HCT116 (cell line): Measurements from ENCODE around the gene STC2. TPM values are rescaled to one million over a fixed set of nuclear protein-coding genes. Genes with fewer than 3 reads are reported as not detected.

Experiments
- ATAC-seq: fragments of 200-7000 bp; cut with Tn5 transposase; 2 replicates; pipeline ENCODE4 v1.9.1; 2020; ENCODE audit warnings: mild to moderate bottlenecking, moderate library complexity
- BruUV-seq: library from RNA; stranded (reverse); fragments of 400-500 nt; replicated peaks from 2 replicates; lab custom pipeline; 2021; lab: Mats Ljungman, UMichigan
- CTCF ChIA-PET: fragments of 300-600 bp; sonication (Branson Sonifier 250); formaldehyde crosslinking; loops from one replicate; lab custom pipeline; 2021; ENCODE audit warnings: antibody characterized with exemption; lab: Charles Lee
- POLR2A ChIA-PET: fragments of 300-600, 350-600 bp; sonication (Branson Sonifier 250); formaldehyde crosslinking; loops from one replicate; lab custom pipeline; 2021; ENCODE audit warnings: antibody characterized with exemption; lab: Charles Lee
- RAD21 ChIA-PET, 2 experiments: fragments of 300-600 bp; sonication (Branson Sonifier 250); formaldehyde crosslinking; loops; one replicate each; lab custom pipeline; 2023; ENCODE audit warnings: low total read pairs in 2 of 2; ENCODE audit not compliant: uncharacterized antibody in 2 of 2, unreplicated experiment in 2 of 2, low non-redundant PET in 1 of 2; lab: Charles Lee
- DNase-seq: peaks from one replicate; pipeline ENCODE4 v3.0.0-alpha.2; 2010; ENCODE audit warnings: low read depth, low spot score
- H2AFZ ChIP-seq: fragments of 200-600 bp; shearing (Covaris generic), sonication (generic); 2 replicates; pipeline ENCODE4 v1.6.1; 2017; ENCODE audit warnings: low read depth, mixed run types, mixed read lengths, antibody characterized with exemption, low read length; ENCODE audit not compliant: poor library complexity, severe bottlenecking
- H3K27ac ChIP-seq: 2 replicates; pipeline ENCODE4 v1.5.1; 2012; ENCODE audit warnings: low read depth, low read length
- H3K27me3 ChIP-seq: fragments of 200-600 bp; sonication (generic); 2 replicates; pipeline ENCODE4 v1.6.1; 2016; ENCODE audit warnings: mixed run types, low read length, mixed read lengths; ENCODE audit not compliant: insufficient read depth
- H3K36me3 ChIP-seq, 2 experiments: fragments of 200-500 bp in 1 of 2; fragments of 200-600 bp in 1 of 2; sonication (Bioruptor generic) in 1 of 2; sonication (generic) in 1 of 2; 2 replicates each; pipeline versions ENCODE4 v1.5.1 to v1.6.1; 2014 to 2016; ENCODE audit warnings: low read length in 2 of 2, inconsistent platforms in 1 of 2, mixed read lengths in 1 of 2, mixed run types in 1 of 2; ENCODE audit not compliant: insufficient read depth in 2 of 2, control insufficient read depth in 1 of 2
- H3K4me1 ChIP-seq, 2 experiments: fragments of 200-600 bp in 1 of 2; sonication (generic) in 1 of 2; 2 replicates each; pipeline versions ENCODE4 v1.5.1 to v1.6.1; 2012 to 2017; ENCODE audit warnings: low read length in 2 of 2, inconsistent platforms in 1 of 2, mild to moderate bottlenecking in 1 of 2, mixed read lengths in 1 of 2, mixed run types in 1 of 2, moderate library complexity in 1 of 2; ENCODE audit not compliant: insufficient read depth in 2 of 2, control insufficient read depth in 1 of 2
- H3K4me2 ChIP-seq: fragments of 200-600 bp; sonication (generic); 2 replicates; pipeline ENCODE4 v1.6.1; 2017; ENCODE audit warnings: mixed run types, low read length, mixed read lengths
- H3K4me3 ChIP-seq, 2 experiments: fragments of 200-600 bp in 1 of 2; sonication (generic) in 1 of 2; replicated peaks in 1 of 2; 2 replicates each; pipeline ENCODE4 v1.5.1; 2011 to 2016; ENCODE audit warnings: low read length in 2 of 2, control low read depth in 1 of 2, low read depth in 1 of 2, mild to moderate bottlenecking in 1 of 2, mixed read lengths in 1 of 2, mixed run types in 1 of 2
- H3K79me2 ChIP-seq: fragments of 200-600 bp; sonication (generic); 2 replicates; pipeline ENCODE4 v1.6.1; 2017; ENCODE audit warnings: mild to moderate bottlenecking, mixed run types, low read length, moderate library complexity, mixed read lengths; ENCODE audit not compliant: insufficient read depth
- H3K9ac ChIP-seq: fragments of 200-600 bp; sonication (generic); 2 replicates; pipeline ENCODE4 v1.6.1; 2016; ENCODE audit warnings: low read length, mixed read lengths
- H3K9me2 ChIP-seq: fragments of 200-600 bp; sonication (generic), shearing (Covaris generic); 2 replicates; pipeline ENCODE4 v1.6.1; 2017; ENCODE audit warnings: mixed run types, mild to moderate bottlenecking, moderate library complexity; ENCODE audit not compliant: insufficient read depth
- H3K9me3 ChIP-seq, 2 experiments: fragments of 200-500 bp in 1 of 2; fragments of 200-600 bp in 1 of 2; sonication (Bioruptor generic) in 1 of 2; sonication (generic) in 1 of 2; 2 replicates each; pipeline ENCODE4 v1.6.1; 2014 to 2017; ENCODE audit warnings: low read length in 2 of 2, mixed read lengths in 2 of 2, inconsistent platforms in 1 of 2, low read depth in 1 of 2, mild to moderate bottlenecking in 1 of 2, mixed run types in 1 of 2, moderate library complexity in 1 of 2; ENCODE audit not compliant: control insufficient read depth in 1 of 2, insufficient read depth in 1 of 2
- H4K20me1 ChIP-seq: fragments of 200-600 bp; sonication (generic), shearing (Covaris generic); 2 replicates; pipeline ENCODE4 v1.6.1; 2017; ENCODE audit warnings: mixed run types, mild to moderate bottlenecking, moderate library complexity; ENCODE audit not compliant: insufficient read depth
- CBX3 ChIP-seq: IDR thresholded peaks from 2 replicates; pipeline ENCODE4 v1.6.1; 2012; ENCODE audit warnings: low read depth
- CEBPB ChIP-seq: IDR thresholded peaks from 2 replicates; pipeline ENCODE4 v1.6.1; 2012; ENCODE audit warnings: low read depth
- EGR1 ChIP-seq: IDR thresholded peaks from 2 replicates; pipeline ENCODE4 v1.6.1; 2012; ENCODE audit warnings: low read depth
- ELF1 ChIP-seq: IDR thresholded peaks from 2 replicates; pipeline ENCODE4 v1.6.1; 2012; ENCODE audit warnings: low read depth, borderline replicate concordance
- EZH2phosphoT487 ChIP-seq: fragments of 200-600 bp; IDR thresholded peaks from 2 replicates; pipeline ENCODE4 v1.6.1; 2018; ENCODE audit warnings: antibody characterized with exemption, borderline replicate concordance
- FOSL1 ChIP-seq: IDR thresholded peaks from 2 replicates; pipeline ENCODE4 v1.6.1; 2012; ENCODE audit warnings: low read depth
- JUND ChIP-seq: IDR thresholded peaks from 2 replicates; pipeline ENCODE4 v1.6.1; 2012
- POLR2AphosphoS5 ChIP-seq: IDR thresholded peaks from 2 replicates; pipeline ENCODE4 v1.6.1; 2011; ENCODE audit warnings: mild to moderate bottlenecking, low read depth, low read length, moderate library complexity
- RAD21 ChIP-seq: IDR thresholded peaks from 2 replicates; pipeline ENCODE4 v1.6.1; 2012; ENCODE audit warnings: low read depth, mild to moderate bottlenecking
- SIN3A ChIP-seq: IDR thresholded peaks from 2 replicates; pipeline ENCODE4 v1.6.1; 2012; ENCODE audit warnings: low read depth
- TCF7L2 ChIP-seq: IDR thresholded peaks from 2 replicates; pipeline ENCODE4 v1.7.0; 2011; ENCODE audit warnings: borderline replicate concordance, inconsistent platforms; ENCODE audit not compliant: insufficient read depth, insufficient read length; ENCODE audit errors: extremely low read depth
- intact Hi-C: fragments of 100-400 bp; cut with micrococcal nuclease; formaldehyde crosslinking; loops from 2 replicates; pipeline ENCODE4 v1.10.0; 2022
- total RNA-seq: library from RNA; stranded (reverse); gene quantifications from one replicate; pipeline ENCODE4 v1.2.1, GENCODE V29; 2021; ENCODE audit not compliant: unreplicated experiment
- TF ChIP-seq, protein P1 (sequence below): IDR thresholded peaks from 2 replicates; pipeline ENCODE4 v1.6.1; 2012
- TF ChIP-seq, protein P2 (sequence below): IDR thresholded peaks from 2 replicates; pipeline ENCODE4 v1.6.1; 2011; ENCODE audit warnings: mild to moderate bottlenecking, low read length, moderate library complexity; ENCODE audit not compliant: insufficient replicate concordance; ENCODE audit errors: extremely low read depth

STC2 gene
- total RNA-seq, 1 experiment from 2014 or later = 97.3 TPM

DNA sequence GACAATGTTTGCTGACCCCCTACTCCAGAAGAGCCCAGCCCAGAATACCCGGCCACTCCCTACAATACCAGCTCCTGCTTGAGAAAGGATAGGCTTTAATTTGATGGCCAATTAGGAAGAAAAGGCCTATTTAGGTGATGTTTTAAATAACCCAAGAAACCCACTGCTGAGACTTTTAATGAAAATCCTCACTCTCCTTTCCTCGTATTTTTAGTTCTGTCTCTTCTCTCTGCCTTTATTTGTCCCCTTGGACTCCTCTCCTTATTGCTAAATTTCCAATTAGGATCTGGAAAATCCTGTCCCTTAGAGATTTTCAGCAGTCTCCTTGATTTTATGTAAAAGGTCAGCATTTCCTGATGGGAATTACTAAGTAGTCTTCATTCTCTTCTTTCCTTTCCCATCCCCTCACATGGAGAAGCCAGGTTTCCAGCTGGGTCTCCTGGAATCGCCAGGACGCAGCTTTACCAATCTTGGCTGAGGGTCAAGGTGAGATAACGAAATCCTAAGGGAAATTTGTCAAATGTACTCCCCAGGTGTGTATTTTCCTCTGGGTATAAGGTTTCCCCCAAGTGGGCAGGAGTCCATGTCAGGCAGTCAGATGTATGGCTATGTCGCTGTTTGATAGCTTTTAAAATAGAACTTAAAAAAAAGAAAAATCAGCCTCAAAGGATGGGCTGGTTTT is 11.7 kb downstream of the STC2 start:
- H3K36me3 ChIP-seq = peaks cover 24 to 47% of the 10 kb centered on the region in 2 experiments
- H3K27ac ChIP-seq = no peak overlapping the region

DNA sequence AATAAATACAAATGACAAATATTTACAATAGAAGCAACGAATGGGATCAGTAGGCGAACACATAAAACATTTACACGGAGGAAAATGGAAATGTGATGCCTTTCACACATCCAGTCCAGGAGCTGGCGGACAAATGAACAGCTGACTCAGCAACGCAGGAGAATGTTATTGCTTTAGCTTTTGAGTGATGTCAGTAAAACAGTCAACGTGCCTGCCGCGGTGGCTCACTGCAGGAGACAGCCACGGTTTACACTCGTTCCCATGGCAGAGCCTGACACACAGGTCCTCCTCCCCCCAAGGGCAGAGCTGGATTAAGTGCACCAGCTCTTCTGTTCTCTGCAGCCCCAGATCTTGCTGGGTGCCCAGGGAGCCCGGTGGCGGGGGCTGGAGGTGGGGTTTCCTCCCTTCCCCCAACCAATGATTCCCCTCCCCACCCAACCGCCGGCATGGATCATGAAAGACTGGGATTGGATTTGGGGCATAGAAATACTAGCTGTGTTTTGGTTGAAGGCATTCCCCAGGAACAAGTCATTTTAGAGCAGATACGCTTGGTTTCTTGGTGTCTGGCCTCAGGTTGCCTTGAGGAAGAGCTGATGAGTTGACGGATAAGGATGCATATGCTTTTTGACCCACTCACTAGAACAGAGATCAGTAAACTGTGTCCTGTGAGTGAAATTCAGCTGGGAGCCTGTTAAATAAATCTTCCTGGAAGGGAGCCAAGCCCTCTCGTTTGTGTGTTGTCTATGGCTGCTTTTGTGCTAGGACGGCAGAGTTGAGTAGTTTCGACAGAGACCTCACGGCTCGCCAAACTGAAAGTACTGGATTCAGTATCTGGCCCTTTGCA is 12.5 kb downstream of the STC2 start:
- POLR2A ChIA-PET = interaction anchor here (0.7 to 7.1 kb wide), 2 partner anchors 13 to 28 kb away, joined by 3 to 65 read pairs; partner anchors contain the start of gene STC2

More for the DNA sequence above, 11.7 kb downstream of the STC2 start:
- H3K9ac ChIP-seq = no peak overlapping the region
- H3K4me2 ChIP-seq = no peak overlapping the region
- DNase-seq (no peak), ATAC-seq (no peak)
- no peaks in the 10 kb centered on the region for H3K9me2 ChIP-seq
- POLR2A ChIA-PET = interaction anchor here (0.7 to 7.1 kb wide), 3 partner anchors 12 to 166 kb away, joined by 3 to 65 read pairs (median 3); partner anchors contain the start of gene STC2
- H3K4me3 ChIP-seq = no peak overlapping the region
- H2AFZ ChIP-seq = no peak overlapping the region
- RAD21 ChIA-PET = interaction anchor here in 1 of 2 experiments (0.7 kb wide), 1 partner anchor 172 kb away, joined by 3 read pairs; no protein-coding TSS in a partner anchor
- H3K4me1 ChIP-seq = no peaks in the 10 kb centered on the region
- TF ChIP-seq RAD21 = 0 out of 2 replicates have a peak, but pooled peaks have one; percentile 2
- peak; percentile 48; the same call in 1 of the 2 replicates for TF ChIP-seq POLR2AphosphoS5
- no peak for TF ChIP-seq EGR1
- H3K79me2 ChIP-seq = no peaks in the 10 kb centered on the region
- CTCF ChIA-PET = interaction anchor here (1.1 to 2.1 kb wide), 2 partner anchors 23 to 257 kb away, joined by 3 to 7 read pairs; no protein-coding TSS in a partner anchor
- intact Hi-C loops = no loop called here
- H4K20me1 ChIP-seq = no peaks in the 10 kb centered on the region; the same call in 1 of the 2 replicates
- no peaks in the 10 kb centered on the region for H3K27me3 ChIP-seq
- BruUV-seq = no TSS peak
- no peaks in the 10 kb centered on the region for H3K9me3 ChIP-seq

More for the DNA sequence above, 12.5 kb downstream of the STC2 start:
- H3K4me2 ChIP-seq = no peak overlapping the region
- RAD21 ChIA-PET = interaction anchor here in 1 of 2 experiments (0.7 kb wide), 1 partner anchor 171 kb away, joined by 3 read pairs; no protein-coding TSS in a partner anchor
- H3K4me3 ChIP-seq = no peak overlapping the region
- ATAC-seq (no peak), DNase-seq (no peak)
- intact Hi-C loops = no loop called here
- CTCF ChIA-PET = interaction anchor here (1.1 to 2.4 kb wide), 3 partner anchors 17 to 258 kb away, joined by 3 to 7 read pairs (median 7); no protein-coding TSS in a partner anchor
- TF ChIP-seq FOSL1 = no peak; the same call in 1 of the 2 replicates
- no peak for TF ChIP-seq RAD21
- TF ChIP-seq ELF1 = no peak
- peak; percentile 11 for TF ChIP-seq CEBPB
- TF ChIP-seq TCF7L2 = no peak
- peak; percentile 41 for TF ChIP-seq JUND
- TF ChIP-seq SIN3A = peak; percentile 46; the same call in 1 of the 2 replicates
- TF ChIP-seq CBX3 = peak; percentile 13; the same call in 1 of the 2 replicates
- TF ChIP-seq, protein P1, sequence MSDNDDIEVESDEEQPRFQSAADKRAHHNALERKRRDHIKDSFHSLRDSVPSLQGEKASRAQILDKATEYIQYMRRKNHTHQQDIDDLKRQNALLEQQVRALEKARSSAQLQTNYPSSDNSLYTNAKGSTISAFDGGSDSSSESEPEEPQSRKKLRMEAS = peak; percentile 36; the same call in 1 of the 2 replicates
- no peak for TF ChIP-seq EZH2phosphoT487
- TF ChIP-seq, protein P2, sequence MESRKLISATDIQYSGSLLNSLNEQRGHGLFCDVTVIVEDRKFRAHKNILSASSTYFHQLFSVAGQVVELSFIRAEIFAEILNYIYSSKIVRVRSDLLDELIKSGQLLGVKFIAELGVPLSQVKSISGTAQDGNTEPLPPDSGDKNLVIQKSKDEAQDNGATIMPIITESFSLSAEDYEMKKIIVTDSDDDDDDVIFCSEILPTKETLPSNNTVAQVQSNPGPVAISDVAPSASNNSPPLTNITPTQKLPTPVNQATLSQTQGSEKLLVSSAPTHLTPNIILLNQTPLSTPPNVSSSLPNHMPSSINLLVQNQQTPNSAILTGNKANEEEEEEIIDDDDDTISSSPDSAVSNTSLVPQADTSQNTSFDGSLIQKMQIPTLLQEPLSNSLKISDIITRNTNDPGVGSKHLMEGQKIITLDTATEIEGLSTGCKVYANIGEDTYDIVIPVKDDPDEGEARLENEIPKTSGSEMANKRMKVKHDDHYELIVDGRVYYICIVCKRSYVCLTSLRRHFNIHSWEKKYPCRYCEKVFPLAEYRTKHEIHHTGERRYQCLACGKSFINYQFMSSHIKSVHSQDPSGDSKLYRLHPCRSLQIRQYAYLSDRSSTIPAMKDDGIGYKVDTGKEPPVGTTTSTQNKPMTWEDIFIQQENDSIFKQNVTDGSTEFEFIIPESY = peak; percentile 6
- TF ChIP-seq POLR2AphosphoS5 = peak; percentile 80
- no TSS peak for BruUV-seq
- H3K27ac ChIP-seq = no peak overlapping the region
- H3K36me3 ChIP-seq = peaks cover 17 to 40% of the 10 kb centered on the region in 2 experiments
- no peak overlapping the region for H3K9ac ChIP-seq
- H2AFZ ChIP-seq = no peak overlapping the region
- no peaks in the 10 kb centered on the region for H3K9me2 ChIP-seq
- H3K4me1 ChIP-seq = peaks cover 0 to 6% of the 10 kb centered on the region in 2 experiments; a peak in 1 of 4 replicates
- no peaks in the 10 kb centered on the region for H3K9me3 ChIP-seq
- no peaks in the 10 kb centered on the region for H3K79me2 ChIP-seq
- no peaks in the 10 kb centered on the region for H3K27me3 ChIP-seq
- no peaks in the 10 kb centered on the region; the same call in 1 of the 2 replicates for H4K20me1 ChIP-seq
